ENCODE data around the gene INSR. TPM values are rescaled to one million over a fixed set of nuclear protein-coding genes. Genes with fewer than 3 reads are reported as not detected.

Gene INSR
- total RNA-seq, 1 donor from 2014 or later, result 39.3 TPM

DNA sequence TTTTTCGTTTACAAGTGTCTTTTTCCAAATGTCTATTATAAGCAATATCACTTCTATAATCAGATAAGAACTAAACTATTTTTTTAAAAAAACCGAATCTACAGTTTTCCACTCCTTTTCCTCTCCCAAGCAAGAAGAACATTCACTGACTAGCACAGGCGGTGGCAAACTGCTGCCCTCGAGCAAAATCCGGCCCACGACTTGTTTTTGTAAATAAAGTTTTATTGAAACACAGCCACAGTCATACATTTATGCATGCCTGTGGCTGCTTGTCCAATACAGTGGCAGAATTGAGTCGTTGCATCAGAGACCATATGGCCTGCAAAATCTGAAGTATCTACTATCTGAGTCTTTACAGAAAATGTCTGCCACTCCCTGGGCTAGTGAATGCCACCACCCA lies 27.4 kb downstream of the INSR start:
- Histone ChIP-seq H3K9me3 (no peaks in the 10 kb centered on the region), H3K4me1 (peaks cover 0 to 13% of the 10 kb centered on the region in 2 donors), H3K4me3 (no peak overlapping the region), H3K36me3 (peaks cover 12% of the 10 kb centered on the region in 2 donors), H3K27ac (no peak overlapping the region), H3K27me3 (no peaks in the 10 kb centered on the region)
- TF ChIP-seq, protein P1, sequence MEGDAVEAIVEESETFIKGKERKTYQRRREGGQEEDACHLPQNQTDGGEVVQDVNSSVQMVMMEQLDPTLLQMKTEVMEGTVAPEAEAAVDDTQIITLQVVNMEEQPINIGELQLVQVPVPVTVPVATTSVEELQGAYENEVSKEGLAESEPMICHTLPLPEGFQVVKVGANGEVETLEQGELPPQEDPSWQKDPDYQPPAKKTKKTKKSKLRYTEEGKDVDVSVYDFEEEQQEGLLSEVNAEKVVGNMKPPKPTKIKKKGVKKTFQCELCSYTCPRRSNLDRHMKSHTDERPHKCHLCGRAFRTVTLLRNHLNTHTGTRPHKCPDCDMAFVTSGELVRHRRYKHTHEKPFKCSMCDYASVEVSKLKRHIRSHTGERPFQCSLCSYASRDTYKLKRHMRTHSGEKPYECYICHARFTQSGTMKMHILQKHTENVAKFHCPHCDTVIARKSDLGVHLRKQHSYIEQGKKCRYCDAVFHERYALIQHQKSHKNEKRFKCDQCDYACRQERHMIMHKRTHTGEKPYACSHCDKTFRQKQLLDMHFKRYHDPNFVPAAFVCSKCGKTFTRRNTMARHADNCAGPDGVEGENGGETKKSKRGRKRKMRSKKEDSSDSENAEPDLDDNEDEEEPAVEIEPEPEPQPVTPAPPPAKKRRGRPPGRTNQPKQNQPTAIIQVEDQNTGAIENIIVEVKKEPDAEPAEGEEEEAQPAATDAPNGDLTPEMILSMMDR (IDR thresholded peaks at IDR 0.05), result no peak
- DNase-seq (ENCODE audit: low spot score in 2 of 2), result no peak
- intact Hi-C loops (cut with DNase I), result no loop called here

DNA sequence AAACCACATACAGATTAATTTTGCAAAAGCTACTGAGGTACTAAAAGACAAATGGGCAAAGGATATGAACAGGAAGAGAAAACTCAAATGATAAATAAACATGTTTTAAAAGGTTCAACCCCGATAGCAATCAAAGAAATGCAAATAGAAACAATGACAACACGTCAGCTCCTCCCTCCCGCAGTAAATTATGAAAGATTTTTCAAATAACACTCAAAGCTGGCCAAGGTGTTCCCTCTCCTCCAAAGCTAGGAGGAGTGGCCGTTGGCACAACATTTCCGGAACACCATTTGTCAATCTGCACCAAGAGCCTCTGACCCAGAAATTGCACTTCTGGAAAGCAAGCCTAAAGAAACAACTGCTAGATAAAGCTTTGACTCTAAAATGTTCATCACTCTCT lies 28.3 kb downstream of the INSR start:
- Histone ChIP-seq H3K27ac (peak overlapping the region in 1 of 2 donors; percentile 41), H3K36me3 (peaks cover 12% of the 10 kb centered on the region in 2 donors), H3K4me3 (no peak overlapping the region), H3K4me1 (peaks cover 0 to 13% of the 10 kb centered on the region in 2 donors), H3K27me3 (no peaks in the 10 kb centered on the region), H3K9me3 (no peaks in the 10 kb centered on the region)
- intact Hi-C loops (cut with DNase I), result no loop called here
- TF ChIP-seq, protein P1 (IDR thresholded peaks at IDR 0.05), result no peak
- DNase-seq (ENCODE audit: low spot score in 2 of 2), result no peak

DNA sequence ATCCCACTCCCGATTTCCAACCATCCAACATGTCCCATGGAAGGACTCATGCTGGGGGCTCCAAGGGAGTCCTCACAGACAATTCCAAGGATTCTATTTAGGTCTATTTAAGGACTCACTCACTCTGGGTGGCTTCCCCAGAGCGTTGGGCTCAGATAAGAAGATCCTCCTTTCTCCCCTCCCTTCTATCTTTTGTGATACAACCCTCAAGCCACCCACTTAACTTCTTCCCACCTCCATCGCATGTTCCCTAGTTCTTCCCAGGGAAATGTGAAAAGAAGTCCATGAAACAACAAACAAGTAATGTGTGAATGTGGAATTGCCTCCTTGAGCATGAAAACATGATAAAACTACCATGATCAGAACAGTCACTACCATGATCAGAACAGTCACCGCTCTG lies 29.4 kb downstream of the INSR start:
- Histone ChIP-seq H3K4me1 (peaks cover 0 to 20% of the 10 kb centered on the region in 2 donors), H3K27ac (peak overlapping the region in 1 of 2 donors; percentile 16)

DNA sequence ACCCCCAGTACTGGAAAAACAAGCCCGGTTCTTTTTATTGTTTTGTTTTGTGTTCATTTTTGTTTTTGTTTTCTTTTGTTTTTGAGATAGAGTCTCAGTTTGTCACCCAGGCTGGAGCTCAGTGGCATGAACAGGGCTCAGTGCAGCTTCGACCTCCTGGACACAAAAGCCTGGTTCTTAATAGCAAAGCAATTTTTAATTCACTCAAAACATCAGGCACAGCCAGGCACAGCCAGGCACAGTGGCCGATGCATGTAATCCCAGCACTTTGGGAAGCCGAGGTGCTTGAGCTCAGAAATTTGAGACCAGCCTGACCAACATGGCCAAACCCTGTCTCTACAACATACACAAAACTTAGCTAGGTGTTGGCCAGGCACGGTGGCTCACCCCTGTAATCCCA lies 30.7 kb downstream of the INSR start:
- intact Hi-C loops (cut with DNase I), result no loop called here

More for the DNA sequence above, 29.4 kb downstream of the INSR start:
- H3K9me3 ChIP-seq, result no peaks in the 10 kb centered on the region
- intact Hi-C loops (cut with DNase I), result no loop called here
- no peaks in the 10 kb centered on the region for H3K27me3 ChIP-seq
- TF ChIP-seq, protein P1 (IDR thresholded peaks at IDR 0.05), result no peak
- no peak for DNase-seq (ENCODE audit: low spot score in 2 of 2)
- H3K4me3 ChIP-seq, result no peak overlapping the region
- peaks cover 8 to 12% of the 10 kb centered on the region in 2 donors for H3K36me3 ChIP-seq

DNA sequence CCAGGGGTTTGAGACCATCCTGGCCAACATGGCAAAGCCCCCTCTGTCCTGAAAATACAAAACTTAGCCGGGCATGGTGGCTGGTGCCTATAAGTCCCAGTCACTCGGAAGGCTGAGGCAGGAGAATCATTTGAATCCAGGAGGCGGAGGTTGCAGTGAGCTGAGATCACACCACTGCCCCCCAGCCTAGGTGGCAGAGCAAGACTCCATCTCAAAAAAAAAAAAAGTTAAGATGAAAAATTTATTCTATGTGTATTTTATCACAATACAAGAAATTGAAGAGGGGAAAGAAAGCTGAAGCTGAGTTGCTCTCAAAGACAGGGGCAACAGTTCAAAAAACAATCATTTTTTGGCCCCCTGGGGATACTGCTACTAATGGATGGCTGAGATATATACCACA lies 31.1 kb downstream of the INSR start:
- Histone ChIP-seq H3K36me3 (peaks cover 8 to 12% of the 10 kb centered on the region in 2 donors), H3K9me3 (no peaks in the 10 kb centered on the region), H3K27ac (no peak overlapping the region), H3K4me1 (peaks cover 0 to 28% of the 10 kb centered on the region in 2 donors), H3K4me3 (no peak overlapping the region), H3K27me3 (no peaks in the 10 kb centered on the region)
- intact Hi-C loops (cut with DNase I), result no loop called here
- no peak for DNase-seq (ENCODE audit: low spot score in 2 of 2)
- TF ChIP-seq, protein P1 (IDR thresholded peaks at IDR 0.05), result no peak

More for the DNA sequence above, 30.7 kb downstream of the INSR start:
- H3K27ac ChIP-seq, result no peak overlapping the region
- no peak for DNase-seq (ENCODE audit: low spot score in 2 of 2)
- no peak overlapping the region for H3K4me3 ChIP-seq
- peaks cover 0 to 24% of the 10 kb centered on the region in 2 donors for H3K4me1 ChIP-seq
- H3K27me3 ChIP-seq, result no peaks in the 10 kb centered on the region
- H3K36me3 ChIP-seq, result peaks cover 8 to 12% of the 10 kb centered on the region in 2 donors
- TF ChIP-seq, protein P1 (IDR thresholded peaks at IDR 0.05), result no peak
- no peaks in the 10 kb centered on the region for H3K9me3 ChIP-seq

DNA sequence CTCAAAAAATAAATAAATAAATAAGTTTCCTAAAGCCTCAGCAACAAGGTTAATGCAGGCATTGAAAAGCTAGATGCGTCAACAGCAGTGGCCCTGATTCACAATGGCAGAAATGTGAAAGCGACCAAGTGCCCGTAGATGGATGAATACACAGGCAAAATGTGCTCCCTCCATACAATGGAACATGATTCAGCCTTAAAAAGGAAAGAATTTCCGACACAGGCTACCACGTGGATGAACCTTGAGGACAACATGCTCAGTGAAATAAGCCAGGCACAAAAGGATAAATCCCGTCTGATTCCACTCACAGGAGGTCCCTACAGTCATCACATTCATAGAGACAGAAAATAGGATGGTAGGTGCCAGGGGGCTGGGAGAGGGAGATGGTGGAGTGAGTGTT lies 31.7 kb downstream of the INSR start:
- intact Hi-C loops (cut with DNase I), result no loop called here
- Histone ChIP-seq H3K4me1 (peaks cover 0 to 30% of the 10 kb centered on the region in 2 donors), H3K27me3 (no peaks in the 10 kb centered on the region), H3K36me3 (peaks cover 7 to 11% of the 10 kb centered on the region in 2 donors), H3K27ac (peak overlapping the region in 1 of 2 donors; percentile 1), H3K4me3 (no peak overlapping the region), H3K9me3 (no peaks in the 10 kb centered on the region)
- DNase-seq (ENCODE audit: low spot score in 2 of 2), result no peak
- TF ChIP-seq, protein P1 (IDR thresholded peaks at IDR 0.05), result no peak
